GM18870 (cell line): ENCODE data around the gene MAP2K7.
"Not testable (repeated sequence)": the region's sequence is repeated elsewhere in the genome, so short reads cannot be mapped to it uniquely, and the experiment has no call there.

Experiments used
- ATAC-seq: cut with Tn5 transposase; IDR thresholded peaks from one replicate; pipeline ENCODE4 v1.9.1; 2021; ENCODE audit warnings: moderate library complexity; ENCODE audit not compliant: unreplicated experiment

Gene MAP2K7

DNA sequence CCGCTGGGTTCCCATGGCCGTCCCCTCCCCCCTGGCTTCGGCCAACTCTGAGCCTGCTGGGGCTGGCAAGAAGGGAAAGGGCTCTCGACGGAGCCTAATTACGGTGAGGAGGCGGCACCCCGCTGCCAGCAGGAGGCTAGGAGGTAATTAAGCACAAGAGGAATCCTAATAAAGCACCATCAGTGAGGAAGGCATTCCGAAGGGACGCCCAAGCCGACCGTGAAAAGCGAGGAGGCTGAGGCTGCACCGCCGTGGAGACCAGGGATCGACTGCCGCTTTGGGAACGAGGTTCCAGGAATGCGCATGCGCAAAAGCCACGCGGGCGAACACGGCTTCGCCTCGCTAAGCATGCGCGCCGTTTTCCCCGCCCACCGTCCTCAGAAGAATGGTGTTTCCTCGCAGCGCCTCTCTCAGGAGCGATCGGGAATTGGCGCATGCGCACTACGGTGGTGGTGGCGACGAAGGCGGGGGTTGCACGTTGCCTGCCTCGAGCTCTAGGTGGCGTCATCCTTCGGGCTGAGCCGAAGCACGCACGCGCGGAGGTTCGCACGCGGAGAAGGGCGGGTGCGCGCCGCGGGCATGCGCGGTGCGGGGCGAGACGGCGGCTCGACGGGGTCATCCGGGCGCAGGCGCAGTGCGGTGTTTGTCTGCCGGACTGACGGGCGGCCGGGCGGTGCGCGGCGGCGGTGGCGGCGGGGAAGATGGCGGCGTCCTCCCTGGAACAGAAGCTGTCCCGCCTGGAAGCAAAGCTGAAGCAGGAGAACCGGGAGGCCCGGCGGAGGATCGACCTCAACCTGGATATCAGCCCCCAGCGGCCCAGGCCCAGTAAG, at the start of gene MAP2K7:
TSS of gene MAP2K7 (plus strand) at position 634 of the 830 bp plus-strand sequence. CDS start at position 702, 68 bp downstream.
- ATAC-seq: peak; percentile 86

DNA sequence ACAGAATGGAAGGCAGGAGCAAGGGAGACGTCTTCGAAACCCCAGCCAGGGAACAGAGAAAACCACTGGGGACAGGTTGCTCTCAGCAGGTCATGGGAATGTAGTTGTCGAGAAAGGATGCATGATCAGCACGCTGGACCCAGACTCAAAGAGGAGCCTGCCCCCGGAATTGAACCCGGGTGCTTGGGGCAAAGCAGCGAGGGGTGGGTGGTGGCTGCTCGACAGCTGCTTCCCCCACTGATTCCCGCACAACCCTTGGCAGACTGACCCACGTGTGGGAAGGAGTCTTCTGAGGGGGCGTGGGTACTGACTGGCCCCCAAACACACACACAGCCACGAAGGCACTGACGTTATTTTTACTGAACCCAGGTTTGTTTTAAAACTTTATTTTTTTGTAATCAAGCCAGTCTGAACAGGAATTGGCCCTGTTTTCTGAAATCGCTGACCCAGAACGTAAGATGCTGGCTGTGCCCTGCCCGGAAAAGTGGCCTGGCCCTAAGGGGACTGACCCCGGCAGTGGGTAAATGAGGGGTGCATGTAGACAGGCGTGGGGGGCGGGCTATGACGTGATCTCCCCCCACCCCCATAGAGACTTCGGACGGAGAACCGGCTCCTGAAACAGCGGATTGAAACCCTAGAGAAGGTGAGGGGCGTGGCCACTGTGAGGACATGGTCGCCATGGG, 48.1 kb upstream of the MAP2K7 start:
- ATAC-seq: no peak

DNA sequence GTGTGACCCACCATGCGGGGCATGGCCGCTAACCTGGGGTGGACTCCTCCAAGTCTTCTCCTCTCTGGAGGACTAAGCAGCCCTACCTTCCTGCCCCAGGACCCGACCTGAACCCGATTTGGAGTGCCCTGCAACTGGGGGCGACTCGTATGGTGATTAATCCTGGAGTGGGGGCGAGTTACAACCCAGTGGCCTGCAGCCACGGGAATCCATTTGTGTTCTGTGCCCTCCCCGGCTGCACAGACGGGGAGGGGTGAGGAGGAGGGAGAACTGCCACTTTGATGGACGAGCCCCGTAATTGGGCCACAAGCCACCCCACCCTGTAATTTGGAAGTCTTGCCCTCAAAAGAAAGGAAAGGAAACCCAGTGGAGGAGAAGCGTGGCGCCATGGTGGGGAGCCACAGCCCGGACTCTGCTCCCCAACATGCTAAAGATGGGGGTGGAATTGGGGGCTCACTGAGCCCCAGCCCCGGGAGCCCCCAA, 47.5 kb upstream of the MAP2K7 start:
- no peak for ATAC-seq

DNA sequence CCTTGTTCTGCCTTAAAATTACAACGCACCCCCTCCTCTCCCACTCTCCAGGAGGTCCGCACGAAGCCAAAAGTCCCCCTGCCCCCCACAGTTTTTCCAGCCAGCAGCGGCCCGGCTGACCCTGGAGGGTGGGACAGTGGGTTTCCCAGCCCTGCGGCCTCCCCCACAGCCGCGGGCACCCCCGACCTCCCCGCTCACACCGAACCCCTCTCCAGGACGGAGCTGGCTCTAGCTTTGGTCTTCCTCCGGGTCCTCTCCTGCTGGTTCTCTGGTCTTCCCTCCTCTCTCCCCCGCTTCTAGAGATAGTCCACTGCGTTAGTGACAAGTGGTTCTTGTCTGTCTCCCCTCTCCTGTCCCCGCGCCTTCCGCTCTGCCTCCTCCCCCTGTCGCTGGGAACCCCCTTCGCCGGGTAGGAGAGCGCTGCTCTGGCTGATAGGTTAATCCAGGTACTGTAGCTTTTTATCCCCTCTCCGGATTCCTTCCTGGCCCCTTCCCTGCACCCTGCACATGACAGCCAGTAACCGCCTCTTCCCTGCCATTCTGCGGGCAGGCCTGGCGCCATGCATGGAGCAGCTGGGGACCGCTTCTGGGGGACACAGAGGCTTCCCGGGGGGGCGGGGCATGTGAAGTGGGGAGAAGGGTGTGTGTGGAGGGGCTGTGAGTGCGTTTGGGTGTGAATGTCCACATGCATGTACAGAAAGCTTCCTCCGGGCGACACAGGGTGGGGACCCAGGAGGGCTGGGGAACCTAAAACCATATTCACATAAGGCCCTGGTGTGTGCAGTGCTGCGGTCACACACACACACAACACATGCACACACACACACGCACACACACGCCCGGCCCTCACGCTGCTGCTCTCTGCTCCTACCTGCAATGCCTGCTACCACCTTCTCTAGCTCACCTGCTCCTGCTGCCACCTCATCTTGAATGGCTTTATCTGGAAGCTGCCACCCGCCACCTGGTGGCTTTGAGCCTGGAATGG, 46.7 kb upstream of the MAP2K7 start:
- no peak for ATAC-seq

DNA sequence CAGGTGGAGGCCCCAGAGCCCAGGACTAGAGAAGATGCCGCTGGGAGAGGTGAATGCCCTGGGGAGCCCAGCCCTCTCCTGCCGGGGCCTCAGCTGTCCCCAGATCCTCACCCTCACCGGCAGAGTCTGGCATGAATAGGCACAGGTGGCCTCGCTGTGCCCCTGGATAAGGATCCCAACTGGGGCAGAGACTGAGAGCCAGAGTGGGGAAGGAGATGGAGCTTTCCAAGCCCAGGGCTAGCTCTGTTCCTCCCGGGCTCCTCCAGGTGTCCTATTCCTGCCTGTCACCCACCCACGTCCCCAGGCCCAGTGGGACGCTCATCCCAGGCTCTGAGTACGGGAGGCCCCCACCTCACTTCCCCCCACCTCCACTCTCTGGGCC, 46.0 kb upstream of the MAP2K7 start:
- ATAC-seq: no peak

DNA sequence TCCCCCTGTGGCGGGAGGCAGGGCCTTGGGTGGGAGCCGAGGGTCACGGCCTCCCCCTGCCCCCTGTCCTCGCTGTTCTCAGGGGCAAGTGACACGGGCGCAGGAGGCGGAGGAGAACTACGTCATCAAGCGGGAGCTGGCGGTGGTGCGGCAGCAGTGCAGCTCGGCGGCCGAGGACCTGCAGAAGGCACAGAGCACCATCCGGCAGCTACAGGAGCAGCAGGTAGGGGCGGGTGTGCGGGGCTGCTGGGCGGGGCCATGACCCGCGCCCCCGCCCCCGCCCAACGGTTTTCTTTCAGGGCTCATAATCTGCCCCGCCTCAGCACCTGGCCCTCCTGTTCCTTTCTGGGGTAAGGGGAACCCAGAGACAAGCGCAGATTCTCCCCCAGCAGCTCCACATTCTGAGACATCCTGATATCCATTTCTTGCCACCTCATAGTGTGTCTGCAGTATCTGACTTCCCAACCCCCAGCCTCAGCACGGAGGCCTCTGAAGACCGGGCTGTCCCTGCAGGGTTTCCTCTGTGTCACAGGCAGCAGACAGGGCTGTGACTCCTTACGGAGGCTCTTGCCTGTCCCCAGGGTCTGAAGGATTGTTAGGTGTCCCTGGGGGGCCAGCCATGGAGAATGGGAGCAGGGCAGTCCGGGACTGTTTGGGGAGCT, 45.4 kb upstream of the MAP2K7 start:
- ATAC-seq: no peak

DNA sequence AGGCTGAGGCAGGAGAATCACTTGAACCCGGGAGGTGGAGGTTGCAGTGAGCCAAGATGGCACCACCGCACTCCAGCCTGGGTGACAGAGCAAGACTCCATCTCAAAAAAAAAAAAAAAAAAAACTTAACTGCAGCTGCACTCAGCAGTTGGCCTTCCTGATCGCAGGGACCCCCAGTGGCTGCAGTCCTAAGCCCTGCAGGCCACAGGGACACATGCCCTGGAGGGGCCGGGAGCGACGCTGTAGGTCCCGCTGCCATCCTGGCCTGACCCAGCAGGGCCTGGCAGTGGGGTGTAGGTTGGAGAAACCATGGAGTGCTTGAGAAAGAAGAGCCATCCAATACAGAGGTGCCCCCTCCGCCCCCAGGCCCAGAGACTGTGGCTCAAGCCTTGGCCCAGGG, 44.6 kb upstream of the MAP2K7 start:
- not testable (repeated sequence) for ATAC-seq

DNA sequence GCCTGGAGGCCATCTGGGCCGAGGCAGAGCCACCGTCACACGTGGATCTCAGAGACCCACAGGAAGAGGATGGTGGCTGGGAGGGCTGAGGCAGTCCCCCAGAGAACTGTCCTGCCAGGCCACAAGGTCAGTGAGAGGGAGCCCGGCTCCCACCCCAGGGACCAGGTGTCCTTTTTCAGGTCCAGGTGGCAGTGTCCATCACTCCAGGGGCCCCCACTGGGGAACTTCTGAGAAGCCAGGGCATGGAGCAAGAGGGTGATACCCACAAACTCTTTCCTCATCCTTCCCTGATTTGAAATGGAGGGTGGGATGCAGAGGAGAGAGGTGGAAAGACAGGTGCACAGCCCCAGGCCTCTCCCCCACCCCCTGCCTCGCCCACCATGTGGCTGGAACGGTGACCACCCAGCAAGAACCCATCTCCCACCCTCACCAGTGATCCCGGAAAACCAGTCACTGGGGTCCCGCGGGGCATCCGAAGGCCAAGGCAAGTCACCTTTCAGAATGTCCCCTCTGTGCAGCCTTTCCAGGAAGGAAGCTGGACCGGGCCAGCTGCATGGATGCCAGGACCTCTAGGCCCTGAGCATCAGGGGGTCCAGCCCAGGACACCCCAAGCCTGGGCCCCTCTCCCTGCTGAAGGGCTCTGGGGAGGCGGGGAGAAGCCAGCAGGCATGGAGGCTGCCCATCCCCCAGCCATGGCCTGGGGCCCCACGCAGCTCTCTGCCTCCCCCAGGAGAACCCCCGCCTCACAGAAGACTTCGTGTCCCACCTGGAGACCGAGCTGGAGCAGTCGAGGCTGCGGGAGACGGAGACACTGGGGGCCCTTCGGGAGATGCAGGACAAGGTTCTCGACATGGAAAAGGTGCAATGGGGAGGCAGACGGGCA, 43.6 kb upstream of the MAP2K7 start:
- no peak for ATAC-seq

DNA sequence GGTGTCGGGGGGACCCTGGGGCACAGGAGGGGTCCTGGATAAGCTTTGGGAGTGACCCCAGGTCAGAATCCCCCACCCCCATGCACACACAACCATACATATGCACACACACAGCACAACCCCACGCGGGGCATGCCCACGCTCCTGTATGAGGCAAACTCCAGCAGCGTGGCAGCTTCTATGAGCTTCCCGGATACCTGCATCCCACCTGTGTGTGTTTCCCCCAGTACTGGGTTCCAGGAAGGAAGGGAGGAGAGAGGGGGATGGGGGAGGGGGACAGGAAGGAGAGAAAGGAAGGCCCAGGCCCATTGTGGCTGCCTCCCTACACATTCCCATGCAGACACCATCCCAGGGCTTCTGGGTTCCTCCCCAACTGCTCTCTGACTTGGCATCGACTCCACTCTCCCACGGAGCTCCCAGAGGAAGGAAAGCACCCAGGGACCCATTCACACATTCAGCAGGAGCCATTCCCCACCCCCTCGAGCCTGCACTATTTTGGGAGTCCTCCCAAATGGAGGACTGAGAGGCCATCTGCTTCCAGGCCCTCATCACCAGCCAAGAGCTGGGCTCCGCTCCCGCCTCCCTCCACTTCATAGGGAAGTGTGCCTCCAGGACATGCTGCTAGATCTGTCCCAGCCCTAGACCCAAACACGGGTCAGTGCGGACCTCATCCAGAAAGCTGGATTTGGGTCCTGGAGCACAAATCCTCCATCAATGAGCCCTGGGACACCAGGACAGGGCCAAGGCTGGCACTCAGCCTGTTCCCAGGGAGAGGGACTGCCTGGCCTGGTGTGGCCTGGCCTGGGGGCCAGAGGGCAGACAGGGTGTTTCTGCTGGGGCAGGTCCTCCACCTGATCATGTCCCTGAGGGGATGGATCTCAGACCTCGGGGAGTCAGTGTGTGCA, 42.7 kb upstream of the MAP2K7 start:
- ATAC-seq: no peak

DNA sequence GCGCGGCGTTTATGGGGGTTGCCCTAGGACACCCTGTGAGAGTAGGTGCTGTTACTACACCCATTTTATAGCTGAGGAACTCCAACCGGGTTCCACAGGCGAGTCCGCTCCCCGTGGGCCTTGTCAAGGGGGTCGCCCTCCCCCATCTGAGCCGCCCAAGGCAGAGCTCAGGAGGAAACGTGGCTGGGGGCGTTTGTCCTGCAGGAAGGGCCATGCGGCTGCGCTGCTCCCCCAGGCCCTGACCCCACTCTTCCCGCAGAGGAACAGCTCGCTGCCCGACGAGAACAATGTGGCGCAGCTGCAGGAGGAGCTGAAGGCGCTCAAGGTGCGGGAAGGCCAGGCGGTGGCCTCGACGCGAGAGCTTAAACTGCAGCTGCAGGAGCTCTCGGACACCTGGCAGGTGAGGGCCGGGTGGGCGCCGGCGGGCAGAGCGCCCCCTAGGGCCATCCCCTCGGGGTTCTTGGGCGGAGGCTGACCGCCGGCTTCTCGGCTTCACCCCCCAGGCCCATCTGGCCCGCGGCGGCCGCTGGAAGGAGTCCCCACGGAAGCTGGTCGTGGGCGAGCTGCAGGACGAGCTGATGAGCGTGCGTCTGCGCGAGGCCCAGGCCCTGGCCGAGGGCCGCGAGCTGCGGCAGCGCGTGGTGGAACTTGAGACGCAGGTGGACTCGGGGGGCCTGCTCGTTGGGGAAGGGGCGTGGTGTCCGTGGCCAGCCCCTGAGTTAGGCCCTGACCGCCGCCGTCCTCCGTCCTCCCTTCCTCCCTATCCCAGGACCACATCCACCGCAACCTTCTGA, 41.9 kb upstream of the MAP2K7 start:
- no peak for ATAC-seq

DNA sequence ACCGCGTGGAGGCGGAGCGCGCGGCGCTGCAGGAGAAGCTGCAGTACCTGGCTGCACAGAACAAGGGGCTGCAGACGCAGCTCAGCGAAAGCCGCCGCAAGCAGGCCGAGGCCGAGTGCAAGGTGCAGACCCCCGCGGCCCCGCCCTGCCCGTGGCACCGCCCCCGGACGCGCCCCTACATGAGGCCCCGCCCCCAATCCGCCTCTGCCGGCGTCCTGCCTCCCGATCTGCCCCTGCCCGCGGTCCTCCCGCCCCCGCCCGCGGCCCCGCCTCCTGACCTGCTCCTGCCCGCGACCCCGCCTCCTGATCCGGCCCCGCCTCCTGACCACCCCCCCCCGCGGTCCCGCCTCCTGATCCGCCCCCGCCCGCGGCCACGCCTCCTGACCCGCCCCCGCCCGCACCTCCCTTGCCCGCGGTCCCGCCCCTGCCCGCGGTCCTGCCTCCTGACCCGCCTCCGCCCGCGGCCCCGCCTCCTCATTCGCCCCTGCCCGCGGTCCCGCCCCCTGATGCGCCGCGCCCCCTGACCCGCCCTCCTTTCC, 41.2 kb upstream of the MAP2K7 start:
- ATAC-seq: no peak

DNA sequence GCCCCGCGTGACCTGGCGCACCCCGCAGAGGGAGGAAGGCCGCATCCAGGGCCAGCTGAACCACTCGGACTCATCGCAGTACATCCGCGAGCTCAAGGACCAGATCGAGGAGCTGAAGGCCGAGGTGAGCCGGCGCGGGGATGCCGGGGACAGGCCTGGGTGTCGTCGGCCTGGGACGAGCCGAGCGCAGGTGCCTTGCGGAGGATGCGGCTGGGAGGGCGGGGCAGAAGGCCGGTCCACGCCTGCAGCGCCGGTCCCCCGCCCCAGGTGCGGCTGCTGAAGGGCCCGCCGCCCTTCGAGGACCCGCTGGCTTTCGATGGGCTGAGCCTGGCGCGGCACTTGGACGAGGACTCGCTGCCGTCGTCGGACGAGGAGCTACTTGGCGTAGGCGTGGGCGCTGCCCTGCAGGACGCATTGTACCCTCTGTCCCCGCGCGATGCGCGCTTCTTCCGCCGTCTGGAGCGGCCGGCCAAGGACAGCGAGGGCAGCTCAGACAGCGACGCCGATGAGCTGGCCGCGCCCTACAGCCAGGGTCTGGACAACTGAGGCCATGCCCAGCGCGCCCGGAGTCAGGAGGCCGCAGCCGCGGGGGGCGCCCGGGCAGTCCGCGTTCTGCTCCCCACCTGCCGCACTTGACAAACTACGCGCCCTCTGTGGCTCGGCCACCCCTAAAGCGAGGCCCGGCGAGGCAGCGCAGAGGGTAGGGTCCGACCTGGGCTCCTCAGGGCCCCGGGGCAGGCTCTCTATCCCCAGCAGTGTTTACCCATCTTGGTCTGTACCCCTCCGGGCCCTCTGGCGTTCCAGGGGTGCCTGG, 40.3 kb upstream of the MAP2K7 start:
- ATAC-seq: no peak

DNA sequence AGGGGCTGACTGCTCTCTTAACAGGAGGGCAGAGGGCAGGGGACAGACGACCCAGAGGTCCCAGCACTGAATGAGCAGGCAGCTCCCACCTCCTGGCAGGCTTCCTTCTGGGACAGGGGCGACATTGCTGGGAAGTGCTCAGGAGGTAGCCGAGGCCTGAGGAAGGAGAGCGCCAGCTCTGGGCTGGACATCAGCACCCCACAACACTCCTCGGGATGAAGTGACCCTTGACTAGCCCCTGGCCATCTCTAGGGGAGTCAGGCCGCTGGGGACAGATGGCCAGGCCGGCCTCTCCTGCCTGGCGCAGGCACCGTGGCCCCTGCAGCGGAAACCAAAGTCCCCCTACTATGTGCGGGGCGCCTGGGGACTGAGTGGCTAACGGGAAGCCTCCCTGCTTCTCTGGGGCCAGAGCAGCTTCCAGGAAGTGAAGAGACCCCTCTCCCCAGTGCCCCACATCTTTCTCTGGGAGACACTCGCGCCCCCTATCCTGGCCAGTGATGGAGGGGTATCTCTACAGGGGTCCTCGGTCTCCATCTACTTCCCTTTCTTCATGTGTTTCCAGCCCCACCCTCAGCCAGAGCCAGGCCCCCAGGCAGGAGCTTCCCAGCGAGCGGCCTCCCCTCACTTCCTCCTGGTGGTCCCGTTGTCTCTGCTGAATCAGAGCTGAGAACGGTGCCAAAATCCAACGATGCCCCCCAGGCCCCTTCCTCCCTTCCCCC, 39.5 kb upstream of the MAP2K7 start:
- no peak for ATAC-seq

DNA sequence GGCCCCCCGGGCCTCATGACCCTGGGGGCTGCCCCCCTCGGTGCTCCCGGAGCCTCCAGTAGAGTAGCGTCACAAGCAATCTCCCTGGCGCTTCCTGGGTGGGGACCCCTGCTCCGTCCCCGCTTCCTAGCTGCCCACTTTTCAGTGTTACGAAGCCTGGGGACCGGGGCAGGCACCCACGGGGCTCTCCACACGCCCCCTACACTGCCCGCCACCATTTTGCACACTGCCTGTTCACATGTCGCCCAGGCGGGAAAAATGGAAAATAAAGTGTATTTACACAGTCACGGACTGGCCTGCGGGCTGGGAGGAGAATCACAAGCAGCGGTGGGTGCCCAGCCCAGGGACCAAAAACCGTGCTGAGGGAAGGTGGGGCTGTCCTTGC, 39.0 kb upstream of the MAP2K7 start:
- ATAC-seq: no peak

DNA sequence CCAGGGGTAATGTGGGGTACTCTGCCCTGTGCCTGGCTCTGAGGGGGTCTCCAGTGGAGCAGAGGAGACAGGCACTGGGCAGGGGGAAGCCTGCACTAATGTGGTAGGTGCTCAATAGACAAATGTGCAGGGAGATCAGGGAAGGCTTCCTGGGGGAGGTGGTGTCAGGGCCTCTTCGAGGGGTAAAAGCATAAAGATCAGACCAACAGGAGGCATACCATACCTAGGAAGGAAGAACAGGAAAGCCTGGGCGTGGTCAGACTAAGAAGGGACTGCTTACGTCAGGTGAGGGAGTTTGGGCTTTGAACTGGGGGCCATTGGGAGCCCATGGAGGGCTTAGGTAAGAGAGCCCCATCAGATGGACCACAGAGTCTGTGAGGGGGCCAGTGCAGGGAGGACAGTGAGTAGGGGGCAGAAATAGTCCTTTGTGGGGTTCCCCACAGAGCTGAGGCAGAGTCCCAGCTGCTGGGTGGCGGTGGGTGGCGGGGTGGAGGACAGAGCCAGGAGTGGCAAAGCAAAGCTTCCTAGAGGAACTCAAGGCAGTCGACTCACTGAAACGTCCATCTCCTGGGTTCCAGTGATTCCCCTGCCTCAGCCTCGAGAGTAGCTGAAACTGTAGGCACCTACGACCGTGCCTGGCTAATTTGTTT, 38.3 kb upstream of the MAP2K7 start:
- no peak for ATAC-seq
